ENCODE data around the gene HYAL3. TPM values are rescaled to one million over a fixed set of nuclear protein-coding genes. Genes with fewer than 3 reads are reported as not detected.
A peak's percentile ranks its signal among the peaks of the same experiment; 100 is the strongest.

The HYAL3 gene
- total and polyA plus RNA-seq, 2 of the 13 experiments (the other 11 are each of a cell fraction or from before 2014, with no cell fraction given) = 5.5 to 10.4 TPM

GRCh38 chr3:50262778-50263177 is 36.4 kb downstream of the HYAL3 start:
- POLR2A ChIA-PET = interaction anchor here (0.7 to 8.0 kb wide), 13 partner anchors 8 to 67 kb away, joined by 3 to 155 read pairs (median 16); partner anchors contain the start of genes GNAI2, HYAL1, HYAL2 and HYAL3
- Histone ChIP-seq H3K79me2 (ENCODE audit: insufficient read depth, low read length) (peaks cover 12% of the 10 kb centered on the region), H2AFZ (ENCODE audit: low read length) (no peak overlapping the region), H3K9ac (ENCODE audit: insufficient read depth, low read depth, low read length) (peak overlapping the region; percentile 79), H3K4me2 (ENCODE audit: low read depth, low read length) (peak overlapping the region; percentile 29; the same call in 1 of the 2 replicates), H4K20me1 (ENCODE audit: insufficient read depth, low read length) (no peaks in the 10 kb centered on the region), H3K27ac (ENCODE audit: extremely low read length, insufficient read depth, low read length) (peak overlapping the region; percentile 96), H3K4me3 (replicated peaks in 1 of 3; ENCODE audit: insufficient read depth in 1 of 3, low read depth in 2 of 3, low read length in 3 of 3) (0 out of 6 replicates have a peak overlapping the region, but pooled peaks of 1 of the 3 experiments have one; percentile 11), H3K4me1 (ENCODE audit: insufficient read depth, low read length) (peaks cover 84% of the 10 kb centered on the region), H3K9me3 (ENCODE audit: low read length) (no peaks in the 10 kb centered on the region), H3K36me3 (replicated peaks in 1 of 2; ENCODE audit: control insufficient read depth in 1 of 2, insufficient read depth in 2 of 2, low read length in 2 of 2) (peaks cover 3 to 8% of the 10 kb centered on the region in 2 experiments; a peak in 2 of 5 replicates), H3K27me3 (ENCODE audit: control insufficient read depth in 1 of 2, insufficient read depth in 2 of 2, low read length in 2 of 2) (no peaks in the 10 kb centered on the region)
- no peak for FAIRE-seq
- intact Hi-C loops (cut with micrococcal nuclease; ENCODE audit: unreplicated experiment) (loop anchor here (5.0 kb wide), 1 partner anchor 40 kb away; the partner anchor contains the start of gene HYAL1), in situ Hi-C loops (cut with HindIII; ENCODE audit: extremely low pct_ligation_motif_present, low pct_unique_long_range_greater_than_20kb) (loop anchor here (5.0 kb wide), 1 partner anchor 60 kb away; the partner anchor contains the start of gene HYAL2)
- no peak for ATAC-seq
- WGBS (ENCODE audit: low lambda C conversion rate) = 82% methylated on average over 7 of the region's 7 CpGs
- TF ChIP-seq ZNF205 (CRISPR knock-in tag; IDR thresholded peaks at IDR 0.05) = no peak
- TF ChIP-seq RXRB (CRISPR knock-in tag; IDR thresholded peaks at IDR 0.05; ENCODE audit: borderline replicate concordance) = no peak
- no peak for TF ChIP-seq ZNF513 (CRISPR knock-in tag; conservative IDR thresholded peaks at IDR 0.05)
- no peak for TF ChIP-seq FOSL1 (CRISPR knock-in tag; IDR thresholded peaks at IDR 0.05; ENCODE audit: borderline replicate concordance)
- no peak for TF ChIP-seq BRD4 (CRISPR knock-in tag; IDR thresholded peaks at IDR 0.05)
- TF ChIP-seq ZFX (CRISPR knock-in tag; IDR thresholded peaks at IDR 0.05; ENCODE audit: low read depth) = peak; percentile 7; the same call in 1 of the 2 replicates
- no peak for TF ChIP-seq ZNF383 (CRISPR knock-in tag; IDR thresholded peaks at IDR 0.05; ENCODE audit: borderline replicate concordance)
- no peak for DNase-seq (ENCODE audit: low spot score)
- no TSS peak for BruUV-seq (replicated peaks)
- CTCF ChIA-PET (ENCODE audit: low intra/inter-chr PET ratio, low total read pairs) = no interaction called here
